Activated B cell treated with CpG ODN at 0.5 μM for 24 hours (primary cell): ENCODE results near the gene SPHK2. TPM values are rescaled to one million over a fixed set of nuclear protein-coding genes. Genes with fewer than 3 reads are reported as not detected.
A peak's percentile ranks its signal among the peaks of the same experiment; 100 is the strongest.

Source experiments
- ATAC-seq: fragments of 200-7000 bp; cut with Tn5 transposase; one replicate; pipeline ENCODE4 v1.10.0; 2021; ENCODE audit warnings: low read depth, mild to moderate bottlenecking, moderate library complexity
- CTCF ChIA-PET: fragments of 350-600 bp; sonication (Branson Sonifier 250); formaldehyde crosslinking; loops from one replicate; lab custom pipeline; 2021; ENCODE audit warnings: antibody characterized with exemption; lab: Charles Lee
- POLR2A ChIA-PET: fragments of 350-600 bp; sonication (Branson Sonifier 250); formaldehyde crosslinking; loops from one replicate; lab custom pipeline; 2021; ENCODE audit warnings: antibody characterized with exemption; lab: Charles Lee
- DNase-seq: peaks from one replicate; pipeline ENCODE4 v3.0.0; 2022
- H3K27ac Mint-ChIP-seq: one replicate; pipeline ENCODE4 v1.8.0; 2020; ENCODE audit warnings: mixed read lengths
- H3K27me3 Mint-ChIP-seq: one replicate; pipeline ENCODE4 v1.8.0; 2021; ENCODE audit warnings: mixed read lengths
- H3K36me3 Mint-ChIP-seq: one replicate; pipeline ENCODE4 v1.8.0; 2021; ENCODE audit warnings: low read depth, mixed read lengths
- H3K4me1 Mint-ChIP-seq: one replicate; pipeline ENCODE4 v1.8.0; 2021; ENCODE audit warnings: mixed read lengths
- H3K4me3 Mint-ChIP-seq: one replicate; pipeline ENCODE4 v1.8.0; 2020; ENCODE audit warnings: mild to moderate bottlenecking, mixed read lengths
- H3K9me3 Mint-ChIP-seq: one replicate; pipeline ENCODE4 v1.8.0; 2020; ENCODE audit warnings: mixed read lengths
- CTCF ChIP-seq: fragments of 200-600 bp; IDR thresholded peaks from one replicate; pipeline ENCODE4 v1.8.0; 2022; ENCODE audit warnings: antibody characterized with exemption, mild to moderate bottlenecking
- intact Hi-C: fragments of 100-400 bp; cut with micrococcal nuclease; formaldehyde crosslinking; loops from one replicate; pipeline ENCODE4 v1.15.1; 2024
- total RNA-seq: library from RNA; stranded (reverse); gene quantifications from 2 replicates; pipeline ENCODE4 v1.2.3, GENCODE V29; 2022

The SPHK2 gene
- total RNA-seq, 1 donor from 2014 or later = 48.5 TPM

- no peaks in the 10 kb centered on the region for H3K27me3 Mint-ChIP-seq
- DNase-seq (no peak), ATAC-seq (no peak)
- H3K9me3 Mint-ChIP-seq = no peaks in the 10 kb centered on the region
- H3K27ac Mint-ChIP-seq = peak overlapping the region; percentile 56
- no peak for TF ChIP-seq CTCF
- ChIA-PET POLR2A (interaction anchor here (1.3 to 2.2 kb wide), 2 partner anchors 9 to 18 kb away, joined by 16 to 22 read pairs; partner anchors contain the start of genes RPL18 and SPHK2), CTCF (interaction anchor here (0.6 kb wide), 1 partner anchor 18 kb away, joined by 3 read pairs; no protein-coding TSS in a partner anchor)
- peaks cover 38% of the 10 kb centered on the region for H3K36me3 Mint-ChIP-seq
- H3K4me1 Mint-ChIP-seq = peaks cover 28% of the 10 kb centered on the region
- H3K4me3 Mint-ChIP-seq = no peak overlapping the region
- intact Hi-C loops = no loop called here
Measured at GRCh38 chr19:48627201-48627864, 8.0 kb downstream of the SPHK2 start.

DNA sequence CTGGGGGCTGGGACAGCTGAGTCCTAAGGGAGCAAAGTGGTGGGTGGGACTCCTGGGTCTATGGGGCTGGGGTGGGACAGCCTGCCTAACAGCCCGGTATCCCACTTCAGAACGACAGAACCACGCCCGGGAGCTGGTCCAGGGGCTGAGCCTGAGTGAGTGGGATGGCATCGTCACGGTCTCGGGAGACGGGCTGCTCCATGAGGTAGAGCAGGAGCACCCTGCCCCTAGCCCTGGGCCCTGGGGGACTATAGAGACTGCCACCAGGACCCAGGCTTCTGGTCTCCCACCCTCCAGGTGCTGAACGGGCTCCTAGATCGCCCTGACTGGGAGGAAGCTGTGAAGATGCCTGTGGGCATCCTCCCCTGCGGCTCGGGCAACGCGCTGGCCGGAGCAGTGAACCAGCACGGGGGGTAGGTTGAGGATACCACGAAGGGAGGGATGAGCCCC is 8.6 kb downstream of the SPHK2 start:
- no peak overlapping the region for H3K4me3 Mint-ChIP-seq
- intact Hi-C loops = no loop called here
- H3K9me3 Mint-ChIP-seq = no peaks in the 10 kb centered on the region
- ChIA-PET POLR2A (interaction anchor here (1.2 to 2.2 kb wide), 3 partner anchors 10 to 19 kb away, joined by 3 to 22 read pairs (median 16); partner anchors contain the start of genes RPL18 and SPHK2), CTCF (interaction anchor here (0.6 kb wide), 1 partner anchor 19 kb away, joined by 3 read pairs; no protein-coding TSS in a partner anchor)
- H3K36me3 Mint-ChIP-seq = peaks cover 39% of the 10 kb centered on the region
- H3K27me3 Mint-ChIP-seq = no peaks in the 10 kb centered on the region
- peaks cover 31% of the 10 kb centered on the region for H3K4me1 Mint-ChIP-seq
- no peak overlapping the region for H3K27ac Mint-ChIP-seq
- ATAC-seq (no peak), DNase-seq (no peak)
- no peak for TF ChIP-seq CTCF

GRCh38 chr19:48628486-48629296 is 9.4 kb downstream of the SPHK2 start:
- ChIA-PET POLR2A (interaction anchor here (1.2 to 2.2 kb wide), 3 partner anchors 9 to 19 kb away, joined by 3 to 22 read pairs (median 16); partner anchors contain the start of genes RPL18 and SPHK2), CTCF (no interaction called here)
- H3K4me1 Mint-ChIP-seq = peaks cover 34% of the 10 kb centered on the region
- no peak overlapping the region for H3K4me3 Mint-ChIP-seq
- TF ChIP-seq CTCF = no peak
- intact Hi-C loops = no loop called here
- H3K36me3 Mint-ChIP-seq = peaks cover 38% of the 10 kb centered on the region
- ATAC-seq = no peak
- no peaks in the 10 kb centered on the region for H3K9me3 Mint-ChIP-seq
- DNase-seq = no peak
- H3K27me3 Mint-ChIP-seq = no peaks in the 10 kb centered on the region
- peak overlapping the region; percentile 32 for H3K27ac Mint-ChIP-seq

GRCh38 chr19:48629297-48629598 is 9.9 kb downstream of the SPHK2 start:
- Mint-ChIP-seq H3K36me3 (peaks cover 35% of the 10 kb centered on the region), H3K4me1 (peaks cover 34% of the 10 kb centered on the region), H3K9me3 (no peaks in the 10 kb centered on the region), H3K4me3 (no peak overlapping the region), H3K27ac (no peak overlapping the region), H3K27me3 (no peaks in the 10 kb centered on the region)
- POLR2A ChIA-PET = interaction anchor here (1.7 kb wide), 1 partner anchor 10 kb away, joined by 16 read pairs; the partner anchor contains the start of genes RPL18 and SPHK2
- intact Hi-C loops = no loop called here
- DNase-seq (no peak), ATAC-seq (no peak)
- no peak for TF ChIP-seq CTCF
- CTCF ChIA-PET = no interaction called here
